GM08714 (cell line): ENCODE results near the gene FASN.

Experiments
- H3K4me3 ChIP-seq: fragments of 200-500 bp; sonication (Bioruptor generic); 2 replicates; pipeline ENCODE4 v1.5.1; 2014; ENCODE audit warnings: mild to moderate bottlenecking, low read length, inconsistent platforms
- ZNF274 ChIP-seq: IDR thresholded peaks from 2 replicates; pipeline ENCODE4 v1.6.1; 2012; ENCODE audit warnings: mild to moderate bottlenecking, low read depth, low read length

Gene FASN

GRCh38 chr17:82121660-82122629 lies 23.9 kb upstream of the FASN start:
- TF ChIP-seq ZNF274 = no peak
- no peak overlapping the region for H3K4me3 ChIP-seq

- no peak overlapping the region for H3K4me3 ChIP-seq
- TF ChIP-seq ZNF274 = no peak
Observed at GRCh38 chr17:82121246-82121645, 23.2 kb upstream of the FASN start.

GRCh38 chr17:82120148-82120547 lies 22.1 kb upstream of the FASN start:
- no peak for TF ChIP-seq ZNF274
- no peak overlapping the region for H3K4me3 ChIP-seq

- no peak overlapping the region for H3K4me3 ChIP-seq
Observed at GRCh38 chr17:82118815-82119380, 20.9 kb upstream of the FASN start.

GRCh38 chr17:82118168-82118814 lies 20.3 kb upstream of the FASN start:
- H3K4me3 ChIP-seq = no peak overlapping the region
- TF ChIP-seq ZNF274 = no peak

More at GRCh38 chr17:82118815-82119380, 20.9 kb upstream of the FASN start:
- no peak for TF ChIP-seq ZNF274

GRCh38 chr17:82117139-82118090 lies 19.4 kb upstream of the FASN start:
- TF ChIP-seq ZNF274 = no peak
- no peak overlapping the region for H3K4me3 ChIP-seq

GRCh38 chr17:82116246-82116645 lies 18.2 kb upstream of the FASN start:
- no peak overlapping the region for H3K4me3 ChIP-seq

GRCh38 chr17:82114872-82115271 lies 16.8 kb upstream of the FASN start:
- no peak overlapping the region for H3K4me3 ChIP-seq
- TF ChIP-seq ZNF274 = no peak

More at GRCh38 chr17:82116246-82116645, 18.2 kb upstream of the FASN start:
- TF ChIP-seq ZNF274 = no peak

- TF ChIP-seq ZNF274 = no peak
- no peak overlapping the region for H3K4me3 ChIP-seq
Observed at GRCh38 chr17:82114447-82114846, 16.4 kb upstream of the FASN start.

GRCh38 chr17:82113941-82114340 lies 15.9 kb upstream of the FASN start:
- no peak for TF ChIP-seq ZNF274
- H3K4me3 ChIP-seq = no peak overlapping the region

- H3K4me3 ChIP-seq = no peak overlapping the region
- no peak for TF ChIP-seq ZNF274
Observed at GRCh38 chr17:82113422-82113821, 15.4 kb upstream of the FASN start.

GRCh38 chr17:82112914-82113311 lies 14.9 kb upstream of the FASN start:
- no peak overlapping the region for H3K4me3 ChIP-seq
- no peak for TF ChIP-seq ZNF274

GRCh38 chr17:82112181-82112913 lies 14.3 kb upstream of the FASN start:
- H3K4me3 ChIP-seq = no peak overlapping the region
- TF ChIP-seq ZNF274 = no peak

- H3K4me3 ChIP-seq = no peak overlapping the region
- no peak for TF ChIP-seq ZNF274
Observed at GRCh38 chr17:82110298-82110697, 12.3 kb upstream of the FASN start.
